Adrenal gland (tissue), 19 donors: ENCODE data around the gene SNRNP27. TPM values are rescaled to one million over a fixed set of nuclear protein-coding genes. Genes with fewer than 3 reads are reported as not detected.

ENCODE experiments used
- DNase-seq, 7 donors: peaks; one replicate each; pipeline ENCODE4 v3.0.0-alpha.2; 2019 to 2020
- H3K27ac ChIP-seq, 5 donors: fragments of 200-600 bp; sonication (generic) in 4 of 5; 1 replicate in 3 of 5; 2 replicates in 2 of 5; pipeline versions ENCODE4 v1.5.1 to v1.8.0; 2016 to 2020; ENCODE audit warnings: mild to moderate bottlenecking in 1 of 5
- H3K27me3 ChIP-seq: fragments of 200-600 bp; 2 replicates; pipeline ENCODE4 v1.8.0; 2021
- H3K36me3 ChIP-seq, 2 donors: fragments of 200-600 bp; replicated peaks in 1 of 2; 1 replicate in 1 of 2; 2 replicates in 1 of 2; pipeline versions ENCODE4 v1.5.1 to v1.8.0; 2018 to 2022
- H3K4me1 ChIP-seq, 2 donors: fragments of 200-600 bp; replicated peaks in 1 of 2; 1 replicate in 1 of 2; 2 replicates in 1 of 2; pipeline versions ENCODE4 v1.5.1 to v1.8.0; 2018 to 2021
- H3K4me3 ChIP-seq, 4 donors: fragments of 200-600 bp; sonication (generic) in 3 of 4; one replicate each; pipeline ENCODE4 v1.5.1; 2016 to 2018
- H3K9me3 ChIP-seq, 3 donors: fragments of 200-600 bp; sonication (generic) in 1 of 3; replicated peaks in 1 of 3; 1 replicate in 2 of 3; 2 replicates in 1 of 3; pipeline versions ENCODE4 v1.5.1 to v1.8.0; 2016 to 2021
- CTCF ChIP-seq, 6 experiments: fragments of 450-650 bp in 4 of 6; fragments of 200-600 bp in 2 of 6; sonication (generic) in 1 of 6; IDR thresholded peaks; 1 replicate in 5 of 6; 2 replicates in 1 of 6; pipeline versions ENCODE4 v1.5.1 to v1.8.0; 2016 to 2021; ENCODE audit warnings: antibody characterized with exemption in 6 of 6, mild to moderate bottlenecking in 2 of 6, moderate library complexity in 1 of 6
- POLR2A ChIP-seq, 2 donors: fragments of 450-650 bp; IDR thresholded peaks; one replicate each; pipeline ENCODE4 v1.6.1; 2017; ENCODE audit warnings: antibody characterized with exemption in 2 of 2, mild to moderate bottlenecking in 2 of 2, moderate library complexity in 1 of 2
- WGBS, 4 donors: extraction: QIAGEN DNeasy Blood & Tissue Kit in 2 of 4; methylation state at CpG; one replicate each; pipeline versions ENCODE4 v1.1.5 to v1.1.7; 2013 to 2017; 5-methylcytosine and 5-hydroxymethylcytosine counted together
- intact Hi-C, 2 donors: fragments of 100-400 bp; cut with DNase I; formaldehyde crosslinking; loops; one replicate each; pipeline versions ENCODE4 v1.14.1 to v1.15.0; 2022 to 2023
- long read RNA-seq, 10 donors: library from polyadenylated mRNA in 3 of 10; unstranded in 2 of 10; stranded (forward) in 1 of 10; transcript quantifications; one replicate each; pipeline ENCODE4 v2.0.0 and lab custom pipeline, GENCODE V29; 2021 to 2026
- polyA plus RNA-seq, 3 donors: library from polyadenylated mRNA; stranded (reverse); fragments of 200-250 nt in 2 of 3; fragments of 350-450 nt in 1 of 3; fragmentation: Illumina TruSeq in 1 of 3; extraction: RNeasy Lipid Tissue Mini Kit (QIAGEN cat#74804) in 1 of 3; gene quantifications; one replicate each; pipeline ENCODE4 v1.2.3, GENCODE V29; 2013 to 2014
- total RNA-seq, 9 donors: library from RNA; depleted of rRNA in 4 of 9; stranded (reverse); fragments of >200 nt in 4 of 9; fragments of 120-200 nt in 1 of 9; fragmentation: NEBNext Ultra II Directional in 1 of 9; extraction: Animal tissue kit (Norgen Biotek cat#: 25700) in 1 of 9; gene quantifications; one replicate each; pipeline versions ENCODE4 v1.1.0 to v1.2.4, GENCODE V29; 2013 to 2023
- donor health status: healthy with polysubstance abuse.
- donor health status: Bipolar disorder and iron deficiency.
- donor health status: DM: yes; HTN: yes; CAD: no.
- donor health status: DM: no; HTN: no; CAD: no.
- donor health status: DM: no; HTN: no; CAD: no.
- donor health status: DM: yes; HTN: yes; CAD: no.

Gene SNRNP27
- total RNA-seq, result 10 to 100 TPM; 35.2 to 67.4 (median 43.8) TPM
- polyA plus RNA-seq, result 10 to 100 TPM; 25.1 to 76.0 (median 46.7) TPM
- long read RNA-seq, donor 1, transcript SNRNP27-201 (6 exons, 1,802 nt), result major isoform, 25 of 51 reads
- long read RNA-seq, donor 1, transcript SNRNP27-203 (7 exons, 766 nt), result minor isoform, 5 of 51 reads
- long read RNA-seq, donor 1, partial matches to known transcripts, result 21 of 51 reads
- long read RNA-seq, donor 1, other reads (novel, unspliced or antisense), result 0 of 51 reads
- long read RNA-seq, donor 2, transcript SNRNP27-201 (6 exons, 1,802 nt), result major isoform, 19 of 34 reads
- long read RNA-seq, donor 2, partial matches to known transcripts, result 14 of 34 reads
- long read RNA-seq, donor 2, other reads (novel, unspliced or antisense), result 0 of 34 reads
- long read RNA-seq, donor 3, transcript SNRNP27-201 (6 exons, 1,802 nt), result major isoform, 18 of 19 reads
- long read RNA-seq, donor 3, partial matches to known transcripts, result 0 of 19 reads
- long read RNA-seq, donor 3, other reads (novel, unspliced or antisense), result 0 of 19 reads
- long read RNA-seq, donor 4, transcript SNRNP27-201 (6 exons, 1,802 nt), result major isoform, 30 of 35 reads
- long read RNA-seq, donor 4, partial matches to known transcripts, result 1 of 35 reads
- long read RNA-seq, donor 4, other reads (novel, unspliced or antisense), result 0 of 35 reads
- long read RNA-seq, donor 5, transcript SNRNP27-201 (6 exons, 1,802 nt), result major isoform, 44 of 49 reads
- long read RNA-seq, donor 5, partial matches to known transcripts, result 1 of 49 reads
- long read RNA-seq, donor 5, other reads (novel, unspliced or antisense), result 0 of 49 reads
- long read RNA-seq, donor 6, transcript SNRNP27-201 (6 exons, 1,802 nt), result major isoform, 25 of 29 reads
- long read RNA-seq, donor 6, partial matches to known transcripts, result 2 of 29 reads
- long read RNA-seq, donor 6, other reads (novel, unspliced or antisense), result 0 of 29 reads
- long read RNA-seq, donor 7, transcript SNRNP27-201 (6 exons, 1,802 nt), result major isoform, 14 of 15 reads
- long read RNA-seq, donor 7, partial matches to known transcripts, result 0 of 15 reads
- long read RNA-seq, donor 7, other reads (novel, unspliced or antisense), result 0 of 15 reads
- long read RNA-seq, donor 8, transcript SNRNP27-203 (7 exons, 766 nt), result minor isoform, 5 of 35 reads
- long read RNA-seq, donor 8, transcript SNRNP27-201 (6 exons, 1,802 nt), result major isoform, 30 of 35 reads
- long read RNA-seq, donor 8, partial matches to known transcripts, result 0 of 35 reads
- long read RNA-seq, donor 8, other reads (novel, unspliced or antisense), result 0 of 35 reads
- long read RNA-seq, donor 9, transcript SNRNP27-201 (6 exons, 1,802 nt), result major isoform, 23 of 24 reads
- long read RNA-seq, donor 9, partial matches to known transcripts, result 0 of 24 reads
- long read RNA-seq, donor 9, other reads (novel, unspliced or antisense), result 0 of 24 reads
- long read RNA-seq, donor 10, transcript SNRNP27-201 (6 exons, 1,802 nt), result major isoform, 9 of 11 reads
- long read RNA-seq, donor 10, partial matches to known transcripts, result 0 of 11 reads
- long read RNA-seq, donor 10, other reads (novel, unspliced or antisense), result 0 of 11 reads

GRCh38 chr2:69893684-69894551 lies at the start of gene SNRNP27:
TSS of gene SNRNP27 (plus strand) at chr2:69893956. CDS start at chr2:69893985, 29 bp downstream.
- 0 to 1% (median 0%) methylated on average over 32 of the region's 32 CpGs for WGBS, 4 donors
- peak within 1 kb of the TSS; percentile 62 to 85 (median 66) for H3K4me3 ChIP-seq
- peaks cover 8 to 21% of the 10 kb centered on the region in 2 donors for H3K4me1 ChIP-seq
- no peaks in the 10 kb centered on the region for H3K9me3 ChIP-seq
- peak within 1 kb of the TSS; percentile 63 to 87 (median 71) for H3K27ac ChIP-seq
- H3K27me3 ChIP-seq, result no peaks in the 10 kb centered on the region
- TF ChIP-seq POLR2A (IDR thresholded peaks at IDR 0.05) (peak in 1 of 2 donors; percentile 40), CTCF (IDR thresholded peaks at IDR 0.05) (no peak)
- intact Hi-C loops, result no loop called here
- peaks cover 0 to 31% of the 10 kb centered on the region in 2 donors for H3K36me3 ChIP-seq
- DNase-seq, result peak; percentile 75 to 90 (median 80)

- Histone ChIP-seq H3K36me3 (peaks cover 0 to 19% of the 10 kb centered on the region in 2 donors), H3K4me3 (no peak overlapping the region), H3K9me3 (peaks cover 0 to 9% (median 0%) of the 10 kb centered on the region in 3 donors), H3K27me3 (no peaks in the 10 kb centered on the region), H3K27ac (no peak overlapping the region), H3K4me1 (no peaks in the 10 kb centered on the region)
- TF ChIP-seq POLR2A (IDR thresholded peaks at IDR 0.05) (no peak), CTCF (IDR thresholded peaks at IDR 0.05) (no peak)
- DNase-seq, result no peak
- intact Hi-C loops, result no loop called here
These were observed 49.8 kb upstream of the SNRNP27 start for GRCh38 chr2:69843993-69844392.

- no peak for TF ChIP-seq CTCF (IDR thresholded peaks at IDR 0.05)
- no peak for TF ChIP-seq POLR2A (IDR thresholded peaks at IDR 0.05)
- no peak for DNase-seq
- Histone ChIP-seq H3K27ac (no peak overlapping the region), H3K4me1 (no peaks in the 10 kb centered on the region), H3K4me3 (no peak overlapping the region), H3K9me3 (peaks cover 0 to 9% (median 0%) of the 10 kb centered on the region in 3 donors), H3K36me3 (peaks cover 0 to 14% of the 10 kb centered on the region in 2 donors), H3K27me3 (no peaks in the 10 kb centered on the region)
- WGBS, 4 donors, result 63 to 84% (median 72%) methylated on average over 3 of the region's 3 CpGs
- intact Hi-C loops, result no loop called here
These were observed 49.2 kb upstream of the SNRNP27 start for GRCh38 chr2:69844560-69844959.
